HG03097 (cell line): ENCODE results near the gene ZNF311.
"Not testable (repeated sequence)": the region's sequence is repeated elsewhere in the genome, so short reads cannot be mapped to it uniquely, and the experiment has no call there.

Experiments used
- ATAC-seq: cut with Tn5 transposase; IDR thresholded peaks from one replicate; pipeline ENCODE4 v1.9.1; 2021; ENCODE audit not compliant: unreplicated experiment, low FRiP score

The ZNF311 gene

DNA sequence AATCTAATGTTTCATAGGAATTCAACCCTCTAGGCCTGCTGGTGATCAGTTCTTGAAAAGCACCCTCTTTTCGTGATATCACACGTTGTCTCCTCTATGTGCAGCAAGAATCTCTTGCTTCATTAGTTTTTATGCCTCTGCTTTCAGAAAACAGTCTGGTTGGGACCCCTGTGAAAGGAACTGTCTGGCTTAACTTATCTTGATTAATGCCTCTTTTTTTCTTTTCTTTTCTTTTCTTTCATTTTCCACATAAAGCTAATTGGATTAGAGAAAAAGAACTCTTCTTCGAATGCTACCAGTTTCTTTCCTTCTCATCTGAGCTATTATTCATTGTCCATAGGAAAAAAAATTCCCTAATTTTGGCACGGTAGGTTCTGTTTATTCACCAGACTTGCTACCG, 21.3 kb downstream of the ZNF311 start:
- ATAC-seq, result no peak

DNA sequence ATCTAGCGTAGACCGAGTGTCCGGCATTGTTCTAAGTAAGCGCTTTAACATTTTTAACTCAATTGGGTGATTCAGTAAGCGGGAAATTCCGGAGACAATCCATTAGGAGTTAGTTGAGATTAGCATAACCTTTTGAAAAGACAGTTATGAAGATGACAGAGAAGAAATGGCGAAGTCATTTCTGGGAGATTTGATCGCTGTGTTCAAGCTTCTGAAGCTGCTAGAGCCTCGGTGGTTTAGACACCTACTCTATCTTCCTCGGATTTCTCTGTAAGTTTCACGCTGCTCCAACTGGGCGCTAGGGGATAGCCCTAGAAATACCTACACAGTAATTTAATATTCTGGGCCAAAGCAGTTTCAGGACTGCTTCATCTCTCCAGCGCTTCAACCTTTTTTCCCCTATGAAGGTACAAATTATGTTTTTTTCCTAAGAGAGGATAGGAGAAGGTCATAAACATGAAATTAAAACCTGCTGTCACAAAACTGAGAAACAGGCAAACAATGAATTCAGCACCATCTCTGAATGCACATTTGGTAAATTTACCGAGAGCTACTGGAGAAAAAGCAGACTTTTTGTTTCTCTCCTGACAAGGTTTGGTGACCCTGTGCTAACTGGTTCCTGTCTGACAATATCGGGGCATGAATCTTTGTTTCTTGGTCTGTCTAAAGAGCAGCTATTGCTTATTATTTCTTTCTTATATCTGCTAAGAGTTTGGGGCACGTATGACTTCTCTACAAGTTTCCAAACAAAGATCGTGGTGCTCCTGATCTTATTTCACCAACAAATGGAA, 22.4 kb downstream of the ZNF311 start:
- peak; percentile 6 for ATAC-seq

DNA sequence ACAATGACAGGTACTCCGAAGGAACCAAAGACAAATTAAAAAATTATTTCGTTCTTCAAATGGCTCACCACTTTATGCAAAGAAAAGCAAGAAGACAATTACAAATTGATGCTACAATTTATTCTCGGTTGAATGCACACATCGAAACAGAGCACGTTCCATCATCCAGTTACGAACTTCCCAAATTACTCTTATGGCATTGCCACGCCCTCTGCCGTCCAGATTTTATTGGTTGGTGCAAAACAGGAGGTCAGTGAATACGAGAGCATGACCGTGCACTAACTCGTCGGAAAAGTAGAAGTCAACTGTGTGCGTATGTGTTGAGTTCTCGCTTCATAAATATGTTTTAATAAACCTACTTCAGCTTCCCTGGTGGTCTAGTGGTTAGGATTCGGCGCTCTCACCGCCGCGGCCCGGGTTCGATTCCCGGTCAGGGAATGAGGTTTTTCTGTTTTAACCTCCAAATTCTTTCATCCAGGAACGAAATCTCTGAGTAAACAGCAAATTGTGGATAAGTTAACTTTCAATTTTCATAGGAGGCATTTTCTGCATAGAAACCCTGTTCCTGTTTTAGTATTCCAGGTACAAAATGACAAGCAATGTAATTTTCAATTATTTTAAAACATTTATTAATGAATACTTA, 23.2 kb downstream of the ZNF311 start:
- ATAC-seq, result peak; percentile 50

DNA sequence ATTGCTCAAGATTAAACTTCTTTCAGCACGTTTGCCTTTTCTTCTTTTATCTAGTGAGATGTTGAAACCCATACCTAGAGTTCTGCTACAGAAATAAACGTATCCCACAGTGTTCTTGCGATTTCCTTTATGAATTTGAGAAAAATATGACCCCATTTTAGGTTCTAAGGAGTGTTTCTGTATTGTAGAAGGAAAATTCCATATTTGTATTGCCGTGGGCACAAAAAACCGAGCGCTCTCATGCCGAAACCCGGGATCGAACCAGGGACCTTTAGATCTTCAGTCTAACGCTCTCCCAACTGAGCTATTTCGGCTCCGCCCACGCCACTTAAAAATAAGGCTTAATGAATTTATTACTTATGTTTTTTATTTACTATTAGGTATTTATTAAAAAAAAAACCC, 23.7 kb downstream of the ZNF311 start:
- peak; percentile 35 for ATAC-seq

DNA sequence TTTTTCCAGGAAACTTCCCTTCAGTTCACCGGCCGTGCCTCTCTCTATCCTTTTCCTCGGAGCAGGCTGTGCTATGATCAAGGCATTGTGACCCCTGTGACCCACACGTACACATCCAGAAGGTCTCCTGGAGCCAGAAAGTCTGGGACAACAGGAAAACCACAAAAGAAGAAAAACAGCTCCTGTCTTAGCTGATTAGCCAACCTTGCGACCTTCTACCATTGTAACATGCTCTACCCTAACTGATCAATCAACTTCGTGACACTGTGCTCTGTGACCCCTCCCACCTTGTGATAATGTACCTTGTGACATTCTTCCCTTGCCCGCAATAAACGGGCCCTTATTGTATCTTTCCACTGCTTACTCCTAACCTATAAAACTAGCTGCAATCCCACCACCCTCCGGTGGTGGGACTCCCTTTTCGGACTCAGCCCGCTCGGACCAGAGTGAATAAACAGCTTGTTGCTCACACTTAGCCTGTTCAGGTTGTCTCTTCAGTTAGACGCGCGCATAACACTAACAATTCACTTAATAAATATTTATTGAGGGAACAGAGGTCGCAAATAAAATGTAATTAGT, 24.2 kb downstream of the ZNF311 start:
- peak; percentile 38 for ATAC-seq

DNA sequence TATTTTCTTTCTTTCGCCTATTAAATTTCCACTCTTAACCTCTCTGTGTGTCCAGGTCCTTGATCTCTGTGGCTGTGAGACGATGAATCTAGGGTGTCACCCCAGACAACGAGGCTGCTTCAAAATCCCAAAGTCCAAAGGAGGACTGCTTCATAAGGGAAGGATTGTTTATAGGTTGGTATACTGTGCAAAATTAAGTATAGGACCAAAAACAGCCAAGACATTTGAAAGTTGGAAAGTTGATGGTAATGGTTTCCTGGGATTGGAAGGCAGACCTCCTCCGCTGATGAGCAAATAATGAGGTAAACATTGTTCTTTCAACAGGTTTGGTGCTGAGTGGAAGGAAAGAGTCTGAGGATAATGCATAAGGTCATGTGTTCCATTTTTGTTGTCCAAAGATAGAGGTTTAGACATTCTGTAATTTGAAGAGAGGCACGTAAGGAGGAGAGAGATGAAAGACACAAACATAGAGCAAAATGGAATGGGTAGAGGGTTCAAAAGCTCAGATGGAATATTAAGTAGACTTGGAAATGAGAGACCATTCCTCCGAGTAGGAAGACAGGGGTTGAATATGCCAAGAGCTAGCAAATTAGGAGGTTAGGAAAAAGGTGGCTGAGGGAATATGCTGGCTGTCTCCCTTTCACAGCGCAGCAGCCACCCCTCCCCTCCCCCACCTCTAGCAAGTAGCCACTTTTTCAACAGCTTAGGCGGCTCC, 24.8 kb downstream of the ZNF311 start:
- no peak for ATAC-seq

DNA sequence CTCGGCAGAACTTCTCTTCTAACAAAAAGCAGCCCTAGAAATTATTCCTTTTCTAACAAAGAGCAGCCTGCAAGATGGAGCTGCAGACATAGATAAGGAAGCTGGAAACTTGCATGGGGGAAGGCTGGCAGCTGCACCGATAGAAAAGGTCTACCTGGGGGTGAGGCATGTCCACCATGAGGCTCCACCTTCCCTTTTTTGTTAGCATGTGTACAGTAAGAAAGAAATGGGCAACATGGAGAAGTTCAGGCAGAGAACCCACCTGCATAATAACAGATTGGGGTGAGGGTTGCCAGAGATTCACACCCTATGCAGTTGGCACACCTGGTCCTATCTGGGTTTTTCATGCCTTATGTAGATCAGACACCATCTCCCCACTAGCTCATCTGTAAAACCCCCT, 25.4 kb downstream of the ZNF311 start:
- no peak for ATAC-seq

DNA sequence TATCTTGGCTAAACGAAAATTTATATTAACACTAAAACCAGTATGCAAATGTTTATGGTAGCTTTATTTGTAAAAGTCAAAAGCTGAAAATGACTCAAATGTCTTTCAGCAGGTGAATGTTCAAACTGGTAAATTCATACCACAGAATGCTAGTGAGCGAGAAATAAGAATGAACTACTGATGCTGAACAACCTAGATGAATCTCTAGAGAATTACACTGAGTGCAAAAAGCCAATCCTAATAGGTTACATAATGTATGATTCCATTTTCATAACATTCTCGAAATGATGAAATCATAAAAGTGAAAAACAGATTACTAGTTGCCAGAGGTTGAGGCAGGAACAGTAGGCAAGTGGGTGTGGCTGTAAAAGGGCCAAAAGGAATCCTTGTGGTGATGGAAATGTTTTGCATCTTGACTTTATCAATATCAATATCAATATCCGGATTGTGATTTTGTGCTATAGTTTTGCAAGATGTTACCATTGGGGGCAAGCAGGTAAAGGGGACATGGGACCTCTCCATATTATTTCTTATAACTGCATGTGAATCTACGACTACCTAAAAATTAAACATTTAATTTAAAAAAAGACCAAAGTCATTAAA, 26.1 kb downstream of the ZNF311 start:
- ATAC-seq, result no peak

DNA sequence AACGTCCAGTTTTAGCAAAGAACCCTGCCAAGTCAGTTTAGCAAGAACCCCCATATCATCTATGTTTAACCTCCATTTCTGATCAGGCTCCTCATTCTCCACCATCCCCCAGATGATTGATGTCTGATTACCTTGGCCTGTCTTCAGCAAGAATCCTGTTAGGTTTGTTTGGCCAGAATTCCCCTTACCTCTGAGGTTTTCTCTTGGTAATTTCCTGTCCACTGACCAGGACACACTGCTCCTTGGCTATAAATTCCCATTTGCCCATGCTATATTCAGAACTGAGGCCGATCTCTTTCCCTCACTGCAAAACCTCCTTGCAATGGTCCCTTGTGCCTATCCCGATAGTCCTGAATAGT, 27.0 kb downstream of the ZNF311 start:
- no peak for ATAC-seq

DNA sequence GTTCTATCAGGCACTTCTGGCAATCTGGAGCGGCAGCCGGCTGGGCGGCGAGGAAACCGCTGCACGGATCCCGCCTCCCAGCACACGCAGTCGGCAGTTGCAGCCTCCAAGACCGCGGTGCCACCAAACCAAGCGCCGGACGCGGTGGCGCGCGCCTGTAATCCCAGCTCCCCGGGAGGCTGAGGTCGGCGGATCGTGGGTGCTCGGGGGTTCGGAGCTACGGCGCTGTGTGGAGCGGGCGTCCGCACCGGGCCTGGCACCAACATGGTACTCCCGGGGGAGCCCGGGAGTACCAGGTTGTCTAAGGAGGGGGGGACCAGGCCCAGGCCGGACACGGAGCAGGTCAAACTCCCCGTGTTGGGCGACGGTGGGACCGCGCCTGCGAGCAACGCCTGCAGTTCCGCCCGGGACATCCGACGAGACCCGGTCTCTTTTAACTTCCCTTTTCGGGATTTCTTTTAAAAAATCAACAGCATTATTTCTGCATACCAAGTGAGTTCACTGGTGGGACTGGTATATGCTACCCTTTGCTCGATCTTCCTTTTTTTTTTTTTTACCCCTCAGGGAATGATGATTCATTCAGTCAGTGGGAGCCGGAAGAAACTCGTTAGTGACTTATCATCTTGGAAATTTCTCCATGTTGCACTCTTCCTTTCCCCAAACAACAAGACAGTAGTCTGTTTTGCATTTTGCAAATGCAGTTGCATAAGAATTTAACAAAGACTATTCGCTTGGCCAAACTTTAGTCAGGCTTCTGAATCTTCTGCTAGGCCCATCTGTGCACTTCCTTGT, 27.6 kb downstream of the ZNF311 start:
- no peak for ATAC-seq

DNA sequence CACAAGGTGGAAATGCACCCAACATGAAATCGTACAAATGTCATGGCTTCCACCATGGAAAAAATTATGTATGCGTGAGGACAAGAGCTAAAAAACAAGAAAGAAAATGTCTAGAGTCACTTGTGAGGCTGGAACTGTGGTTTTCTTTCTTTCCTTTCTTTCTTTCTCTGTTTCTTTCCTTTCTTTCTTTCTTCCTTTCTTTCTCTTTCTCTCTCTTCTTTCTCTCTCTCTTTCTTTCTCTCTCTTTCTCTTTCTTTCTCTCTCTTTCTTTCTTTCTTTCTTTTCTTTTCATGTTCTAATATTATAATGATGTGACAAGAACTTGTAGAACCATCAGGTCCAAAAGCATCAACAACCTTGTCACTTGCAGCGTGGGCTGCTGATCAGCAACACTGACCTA, 28.4 kb downstream of the ZNF311 start:
- no peak for ATAC-seq

DNA sequence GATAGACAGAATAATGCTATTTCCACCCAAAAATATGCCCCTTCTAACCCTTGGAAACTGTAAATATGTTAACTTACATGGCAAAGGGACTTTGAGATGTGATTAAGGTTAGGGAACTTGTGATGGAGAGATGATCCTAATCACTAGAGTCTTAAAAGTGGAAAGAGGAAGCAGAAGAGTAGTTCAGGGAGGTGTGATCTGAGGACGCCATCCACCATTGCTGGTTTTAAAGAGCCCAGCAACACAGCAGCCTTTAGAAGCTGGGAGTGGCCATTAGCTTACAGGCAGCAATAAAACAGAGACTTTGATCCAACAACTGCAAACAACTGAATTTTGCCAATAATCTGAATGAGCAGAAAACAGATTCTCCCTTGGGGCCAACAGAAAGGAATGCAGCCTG, 30.6 kb downstream of the ZNF311 start:
- ATAC-seq, result no peak

DNA sequence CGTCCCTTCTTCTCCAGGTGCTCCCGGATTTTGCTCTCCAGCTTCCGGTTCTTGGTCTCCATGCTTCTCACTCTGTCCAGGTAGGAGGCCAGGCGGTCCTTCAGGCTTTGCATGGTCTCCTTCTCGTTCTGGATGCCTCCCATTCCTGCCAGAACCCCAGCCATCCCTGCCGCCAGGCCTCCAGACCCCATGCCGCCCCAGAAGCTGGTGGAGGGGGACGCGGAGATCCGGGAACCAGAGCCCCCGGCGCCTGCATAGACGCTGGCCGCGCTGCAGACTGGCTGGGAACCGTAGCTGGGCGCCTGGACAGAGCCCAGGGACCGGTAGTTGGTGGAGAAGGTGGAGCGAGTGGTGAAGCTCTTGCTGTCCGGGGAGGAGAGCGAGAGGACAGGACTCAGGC, 35.1 kb downstream of the ZNF311 start:
- ATAC-seq, result not testable (repeated sequence)

DNA sequence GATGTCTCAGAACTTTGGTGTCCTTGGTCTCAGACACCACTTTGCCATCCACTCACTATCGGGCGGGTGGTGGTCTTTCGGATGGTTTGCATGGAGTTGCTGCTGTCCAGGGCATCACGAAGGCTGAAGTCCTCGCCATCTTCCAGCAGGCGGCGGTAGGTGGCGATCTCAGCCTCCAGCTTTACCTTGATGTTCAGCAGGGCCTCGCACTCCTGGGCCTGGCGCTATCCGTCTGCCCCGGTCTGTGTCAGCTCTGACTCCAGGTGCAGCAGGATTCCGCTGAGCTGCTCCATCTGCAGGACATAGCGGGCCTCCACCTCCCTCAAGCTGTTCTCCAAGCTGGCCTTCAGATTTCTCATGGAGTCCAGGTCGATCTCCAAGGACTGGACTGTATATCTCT, 36.0 kb downstream of the ZNF311 start:
- no peak for ATAC-seq

DNA sequence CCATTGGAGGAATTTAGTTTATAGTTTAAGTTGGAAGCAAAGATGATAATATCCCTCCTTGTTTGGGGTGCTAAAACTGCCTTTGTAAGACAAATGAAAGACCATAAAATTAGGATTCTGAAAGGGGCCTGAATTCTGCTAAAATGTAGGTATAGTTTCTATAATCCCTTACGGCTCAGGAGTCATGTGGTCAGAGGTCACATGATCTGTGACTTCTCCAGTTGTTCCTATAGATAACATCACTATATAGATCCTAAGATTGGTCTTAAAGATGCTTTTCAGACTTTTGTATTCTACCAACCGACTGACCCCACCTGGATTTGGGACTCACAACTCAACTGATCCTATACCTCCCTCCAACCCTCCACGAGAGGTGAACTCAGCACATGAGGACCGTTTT, 36.6 kb downstream of the ZNF311 start:
- ATAC-seq, result no peak

DNA sequence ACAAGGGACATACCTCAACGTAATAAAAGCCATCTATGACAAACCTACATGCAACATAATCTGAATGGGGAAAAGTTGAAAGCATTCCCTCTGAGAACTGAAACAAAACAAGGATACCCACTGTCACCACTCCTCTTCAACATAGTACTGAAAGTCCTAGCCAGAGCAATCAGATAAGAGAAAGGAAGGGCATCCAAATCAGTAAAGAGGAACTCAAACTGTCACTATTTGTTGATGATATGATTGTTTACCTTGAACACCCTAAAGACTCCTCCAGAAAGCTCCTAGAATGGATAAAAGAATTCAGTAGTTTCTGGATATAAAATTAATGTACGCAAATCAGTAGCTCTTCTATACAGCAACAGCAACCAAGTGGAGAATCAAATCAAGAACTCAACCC, 39.4 kb downstream of the ZNF311 start:
- no peak for ATAC-seq

DNA sequence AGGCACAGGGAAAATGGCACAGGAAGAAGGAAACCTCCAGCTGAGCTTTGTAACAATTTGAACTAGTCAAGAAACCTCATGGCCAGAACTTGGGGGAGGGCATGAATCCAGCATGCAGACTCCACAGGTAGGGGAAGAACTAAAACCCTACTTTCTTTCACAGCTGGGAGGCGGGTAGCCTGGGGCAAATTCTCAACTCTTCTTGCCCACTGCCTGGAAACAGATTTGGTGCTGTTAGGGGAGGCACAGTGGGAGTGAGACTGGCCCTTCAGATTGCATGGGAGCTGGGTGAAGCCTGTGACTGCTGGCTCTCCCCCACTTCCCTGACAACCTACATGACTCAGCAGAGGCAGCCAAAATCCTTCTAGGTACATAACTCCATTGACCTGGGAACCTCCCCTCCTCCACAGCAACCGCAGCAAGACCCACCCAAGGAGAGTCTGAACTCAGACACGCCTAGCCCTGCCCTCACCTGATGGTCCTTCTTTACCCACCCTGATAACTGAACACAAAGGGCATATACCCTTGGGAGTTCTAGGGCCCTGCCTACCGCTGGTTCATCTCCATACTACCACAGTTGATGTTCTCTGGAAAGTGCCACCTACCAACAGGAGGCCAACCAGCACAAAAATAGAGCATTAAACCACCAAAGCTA, 44.1 kb downstream of the ZNF311 start:
- ATAC-seq, result no peak

DNA sequence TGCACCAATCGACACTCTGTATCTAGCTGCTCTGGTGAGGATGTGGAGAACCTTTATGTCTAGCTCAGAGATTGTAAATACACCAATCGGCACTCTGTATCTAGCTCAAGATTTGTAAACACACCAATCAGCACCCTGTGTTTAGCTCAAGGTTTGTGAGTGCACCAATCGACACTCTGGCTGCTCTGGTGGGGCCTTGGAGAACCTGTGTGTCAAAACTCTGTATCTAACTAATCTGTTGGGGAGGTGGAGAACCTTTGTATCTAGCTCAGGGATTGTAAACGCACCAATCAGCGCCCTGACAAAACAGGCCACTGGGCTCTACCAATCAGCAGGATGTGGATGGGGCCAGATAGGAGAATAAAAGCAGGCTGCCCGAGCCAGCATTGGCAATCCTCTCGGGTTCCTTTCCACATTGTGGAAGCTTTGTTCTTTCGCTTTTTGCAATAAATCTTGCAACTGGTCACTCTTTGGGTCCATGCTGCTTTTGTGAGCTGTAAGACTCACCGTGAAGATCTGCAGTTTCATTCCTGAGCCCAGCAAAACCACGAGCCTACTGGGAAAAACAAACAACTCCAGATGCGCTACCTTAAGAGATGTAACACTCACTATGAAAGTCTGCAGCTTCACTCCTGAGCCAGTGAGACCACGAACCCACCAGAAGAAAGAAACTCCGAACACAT, 46.4 kb downstream of the ZNF311 start:
- ATAC-seq, result not testable (repeated sequence)

DNA sequence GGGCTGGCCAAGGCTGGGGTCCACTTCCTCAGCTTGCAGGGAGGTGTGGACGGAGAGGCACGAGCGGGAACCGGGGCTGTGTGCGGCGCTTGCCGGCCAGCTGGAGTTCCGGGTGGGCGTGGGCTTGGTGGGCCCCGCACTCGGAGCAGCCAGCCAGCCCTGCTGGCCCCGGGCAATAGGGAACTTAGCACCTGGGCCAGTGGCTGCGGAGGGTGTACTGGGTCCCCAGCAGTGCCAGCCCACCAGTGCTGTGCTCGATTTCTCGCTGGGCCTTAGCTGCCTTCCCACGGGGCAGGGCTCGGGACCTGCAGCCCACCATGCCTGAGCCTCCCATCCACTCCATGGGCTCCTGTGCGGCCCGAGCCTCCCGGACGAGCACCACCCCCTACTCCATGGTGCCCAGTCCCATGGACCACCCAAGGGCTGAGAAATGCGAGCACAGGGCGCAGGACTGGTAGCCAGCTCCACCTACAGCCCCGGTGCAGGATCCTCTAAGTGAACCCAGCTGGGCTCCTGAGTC, 47.3 kb downstream of the ZNF311 start:
- ATAC-seq, result not testable (repeated sequence)
